G401.6 (cell line): Measurements from ENCODE around the gene GLI3.

Experiments used
- FAIRE-seq: peaks from 2 replicates; lab custom pipeline; 2012; peaks lifted over from hg19 to GRCh38; lab: Jason Lieb, UNC

Gene GLI3

DNA sequence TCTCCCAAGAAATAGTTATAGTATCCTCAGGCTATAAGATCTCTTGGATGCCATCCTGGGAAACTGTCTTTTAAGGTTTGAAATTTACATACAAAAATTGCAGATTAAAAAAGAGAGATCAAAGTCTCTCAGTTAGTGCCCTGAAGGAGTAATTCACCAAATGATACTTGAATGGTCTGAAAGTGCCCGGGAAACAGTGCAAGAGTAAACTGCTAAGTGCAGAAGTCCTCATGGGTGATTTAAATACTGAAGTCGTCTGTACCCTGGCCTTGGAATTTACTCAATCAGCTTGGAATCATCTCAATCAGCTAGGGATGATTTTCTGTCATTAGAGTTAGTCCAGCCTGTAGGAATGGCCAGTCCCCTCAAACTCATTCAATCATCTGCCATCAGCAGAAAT is 155.3 kb downstream of the GLI3 start:
- no peak for FAIRE-seq

DNA sequence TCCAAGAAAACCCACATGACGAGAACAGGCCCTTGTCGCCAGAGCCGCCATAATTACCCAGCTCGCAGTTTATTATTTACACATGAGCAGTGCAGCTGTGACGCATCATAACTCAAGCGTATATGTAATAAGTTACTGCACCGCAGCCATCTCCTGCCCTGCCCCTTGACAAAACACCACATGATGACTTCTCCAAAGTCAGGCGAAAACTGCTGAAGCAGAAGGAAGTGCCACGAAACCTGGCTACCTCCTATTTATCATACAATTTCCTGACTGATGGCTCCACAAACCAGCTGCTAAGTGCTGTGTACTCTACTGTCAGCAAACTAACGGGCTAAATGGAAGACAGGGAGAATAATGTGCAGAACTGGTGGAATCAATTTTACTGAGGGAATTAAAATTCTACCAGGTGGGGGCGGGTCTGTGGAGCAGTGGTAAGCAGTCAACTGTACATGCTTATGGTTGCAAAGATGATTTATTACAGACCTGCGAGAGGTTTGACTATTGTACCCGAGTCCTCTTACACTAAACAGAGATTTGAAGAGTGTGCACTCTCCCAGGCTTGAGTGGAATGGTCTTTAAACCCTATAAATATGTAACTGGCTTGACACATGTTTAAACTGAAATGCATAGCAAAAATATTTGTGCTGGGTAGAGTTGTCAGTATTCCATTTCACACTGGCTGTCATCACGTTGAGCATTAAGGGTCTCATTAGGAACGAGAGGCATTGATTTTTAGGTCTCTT is 156.0 kb downstream of the GLI3 start:
- no peak for FAIRE-seq

DNA sequence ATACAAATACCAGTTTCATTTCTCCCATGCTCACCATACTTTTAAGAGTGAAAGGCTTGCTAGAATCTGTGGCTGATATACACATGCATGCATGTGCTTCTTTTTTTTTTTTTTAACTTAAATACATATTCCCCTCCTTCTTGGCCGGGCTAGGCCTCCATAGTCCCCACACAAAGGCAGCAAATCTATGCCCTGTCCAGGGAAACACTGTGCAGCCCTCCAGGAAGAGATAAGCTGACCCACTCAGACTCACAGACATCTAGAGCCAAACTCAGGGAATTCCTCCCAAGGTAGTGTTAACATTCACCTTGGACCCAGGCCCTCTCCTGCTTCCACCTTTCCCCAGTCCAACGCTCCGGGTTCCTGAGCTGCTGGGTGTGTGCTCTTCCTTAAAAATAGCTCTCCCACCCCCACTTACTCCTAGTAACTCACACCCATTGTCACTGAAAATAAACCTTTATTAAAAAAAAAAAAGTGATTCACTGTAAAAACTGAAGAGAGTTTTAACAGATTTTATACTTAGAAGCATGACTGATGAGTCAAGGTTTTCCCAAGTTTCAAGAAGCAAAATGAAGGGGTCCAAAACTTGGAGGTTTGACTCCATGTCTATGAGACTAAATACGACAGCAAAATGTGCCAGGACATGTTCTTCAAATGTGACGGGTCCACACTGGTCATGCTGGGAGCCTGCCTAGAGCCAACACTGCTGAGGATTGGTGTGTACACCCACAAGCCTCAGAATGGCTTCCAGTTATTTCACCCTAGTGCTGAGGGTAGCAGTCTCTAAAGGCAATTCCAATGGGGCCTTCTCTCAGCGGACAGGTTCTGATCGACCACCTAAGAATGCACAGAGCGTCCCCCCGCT is 159.5 kb downstream of the GLI3 start:
- no peak for FAIRE-seq

DNA sequence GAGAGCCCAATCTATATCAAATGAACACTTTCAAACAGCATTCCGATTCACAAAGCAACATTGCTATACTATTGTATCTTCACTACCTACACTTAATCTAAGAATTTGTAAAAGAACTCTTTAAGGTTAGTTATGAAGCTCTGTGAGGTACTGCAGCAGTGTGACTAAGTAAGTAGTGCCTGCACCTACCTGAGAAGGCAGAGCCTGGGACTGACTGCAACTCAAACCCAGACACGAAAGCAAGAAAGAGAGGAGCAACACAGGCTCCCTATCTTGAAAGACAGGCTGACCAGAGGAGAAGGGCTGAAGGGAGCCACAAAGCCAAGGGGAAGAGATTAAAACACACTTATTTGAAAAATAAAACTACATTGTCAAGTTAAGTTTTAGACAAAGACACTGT is 160.1 kb downstream of the GLI3 start:
- no peak for FAIRE-seq

DNA sequence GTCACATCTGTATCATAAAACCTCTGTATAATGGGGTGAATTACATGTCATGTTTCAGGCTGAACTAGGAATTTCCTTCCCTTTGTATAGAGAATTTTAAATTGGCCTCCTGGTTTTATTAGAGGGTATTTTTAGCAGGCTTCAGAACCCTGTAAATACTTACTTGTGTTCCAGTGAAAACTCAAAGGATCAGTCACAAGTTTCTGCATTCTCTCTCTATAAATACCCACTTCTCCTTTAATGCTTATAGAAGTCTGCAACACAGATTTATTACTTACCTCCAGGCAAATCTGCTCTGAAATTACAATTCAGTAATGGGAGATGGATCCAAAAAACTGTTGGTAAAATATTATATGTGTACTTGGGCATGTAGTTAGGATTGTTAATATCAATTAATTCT is 161.6 kb downstream of the GLI3 start:
- no peak for FAIRE-seq

DNA sequence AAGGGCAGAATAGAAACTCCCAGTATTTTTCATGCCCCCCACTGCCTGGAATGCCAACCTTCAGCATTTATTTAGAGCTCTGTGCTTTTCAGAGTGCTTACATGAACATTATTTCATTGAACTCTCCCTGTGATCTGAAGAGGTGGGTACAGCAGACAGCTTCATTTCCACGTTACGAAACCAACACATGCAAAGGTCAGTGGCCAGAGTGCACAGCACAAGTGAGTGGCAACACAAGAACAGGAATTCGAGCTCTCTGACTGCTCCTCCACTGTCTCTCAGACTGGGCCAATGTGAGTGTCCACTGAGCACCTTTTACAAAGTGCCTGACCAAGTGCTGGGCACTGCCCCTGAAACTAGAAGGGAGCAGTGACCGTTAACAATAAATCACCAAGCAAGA is 162.9 kb downstream of the GLI3 start:
- FAIRE-seq, result no peak

DNA sequence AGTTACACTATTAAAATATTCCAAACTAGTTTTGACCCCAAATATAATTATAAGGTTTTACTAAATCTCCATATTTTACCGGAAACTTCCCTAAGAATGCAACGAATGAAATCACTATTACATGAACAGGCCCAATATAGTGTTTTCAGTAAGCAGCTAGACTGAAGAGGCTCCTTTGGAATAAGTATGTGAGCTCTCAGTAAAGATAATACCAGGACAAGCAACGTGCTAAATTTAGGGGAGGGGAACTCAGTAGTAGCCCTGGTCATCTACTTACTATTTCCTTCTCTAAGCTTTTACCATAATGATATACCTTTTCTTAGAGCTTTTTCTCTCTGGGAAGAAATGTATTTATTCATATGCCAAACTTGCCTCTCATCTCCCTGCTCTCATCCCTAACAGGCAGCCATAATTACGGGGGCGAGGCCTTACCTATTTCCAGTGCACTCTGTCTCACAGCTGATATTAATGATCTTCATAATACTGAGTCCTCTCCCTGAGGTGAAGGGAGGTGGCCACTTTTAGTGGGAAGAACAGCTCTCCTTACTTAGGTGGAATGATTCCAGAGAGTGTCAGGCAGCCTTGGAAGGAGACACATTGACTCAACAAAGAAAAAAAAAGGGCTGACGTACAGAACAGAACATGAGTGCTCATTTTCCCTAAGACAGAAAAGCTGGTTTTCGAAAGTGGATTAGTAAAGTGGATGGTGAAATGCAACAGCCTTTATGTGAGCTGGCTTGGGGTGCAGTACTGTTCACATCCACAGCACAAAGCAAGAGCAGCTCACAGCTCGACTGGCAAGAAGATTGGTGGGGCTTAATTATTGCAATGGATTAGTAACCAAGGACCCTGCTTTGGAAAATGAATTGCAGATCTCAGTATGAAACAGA is 165.4 kb downstream of the GLI3 start:
- no peak for FAIRE-seq

DNA sequence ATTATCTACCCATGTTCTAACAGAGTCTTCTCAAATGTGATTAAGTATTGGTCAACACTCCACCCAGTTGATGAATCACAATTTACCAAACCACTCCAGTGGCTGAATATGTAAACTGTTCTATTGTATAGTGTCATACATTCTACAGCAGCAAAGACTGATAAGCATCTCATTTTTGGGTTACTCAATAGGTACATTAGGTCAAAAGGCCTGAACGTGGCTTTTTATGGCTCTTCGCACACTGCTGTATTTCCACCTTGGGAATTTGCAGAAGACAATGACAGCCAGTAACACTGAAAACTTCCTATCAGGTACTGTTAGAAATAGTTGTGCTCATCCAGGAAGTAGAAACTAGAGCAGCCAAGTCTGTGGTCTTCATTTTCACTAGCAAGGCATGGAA is 166.9 kb downstream of the GLI3 start:
- no peak for FAIRE-seq

DNA sequence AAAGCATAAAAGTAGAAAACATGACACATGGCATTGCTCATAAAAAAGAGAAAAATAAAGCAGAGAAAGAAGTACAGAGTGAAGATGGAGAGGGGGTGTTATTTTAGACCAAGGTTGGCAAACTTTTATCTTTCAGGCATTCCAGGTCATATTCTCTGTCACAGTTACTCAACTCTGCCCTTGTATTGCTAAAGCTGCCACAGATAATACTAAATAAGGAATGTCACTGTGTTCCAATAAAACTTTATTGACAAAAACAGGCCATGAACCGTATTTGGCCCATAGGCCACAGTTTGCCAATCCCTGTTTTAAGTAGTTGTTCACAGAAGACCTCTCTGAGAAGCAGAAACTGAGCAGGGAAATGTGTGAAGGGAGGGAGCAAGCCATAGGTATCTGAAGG is 167.4 kb downstream of the GLI3 start:
- FAIRE-seq, result no peak

DNA sequence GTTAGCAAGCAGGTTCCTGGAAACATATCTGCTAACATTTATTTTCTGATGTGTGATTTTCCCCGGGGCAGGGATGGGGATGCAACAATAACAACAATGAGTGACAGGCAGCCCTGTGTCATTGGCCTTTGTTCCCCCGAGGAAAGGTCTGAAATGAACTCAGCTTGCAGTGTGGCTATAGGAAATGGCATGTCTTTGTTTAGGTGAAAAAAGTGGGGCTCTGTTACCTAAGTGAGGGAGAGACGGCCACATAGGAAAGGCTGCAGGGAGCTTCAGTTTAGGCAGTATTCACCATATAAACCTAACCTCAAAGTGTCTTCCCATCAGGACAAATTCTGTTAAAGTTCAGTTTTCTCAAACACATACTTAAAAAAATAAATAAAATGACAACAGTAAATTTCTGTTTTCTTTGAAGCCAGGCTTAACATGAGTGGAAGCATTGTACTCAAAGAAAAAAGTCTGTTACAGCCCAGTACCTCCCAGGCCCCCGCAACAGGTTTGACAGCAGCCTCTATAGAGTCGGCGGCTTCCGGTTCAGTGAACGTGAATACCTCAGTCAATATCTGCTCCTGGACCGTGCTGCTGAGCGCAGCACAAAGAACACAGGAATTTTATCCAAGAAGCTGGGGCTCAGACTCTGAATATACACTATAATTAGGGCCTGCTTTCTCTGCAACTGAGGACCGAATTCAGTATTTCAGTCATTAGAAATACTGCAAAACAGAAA is 168.3 kb downstream of the GLI3 start:
- no peak for FAIRE-seq

DNA sequence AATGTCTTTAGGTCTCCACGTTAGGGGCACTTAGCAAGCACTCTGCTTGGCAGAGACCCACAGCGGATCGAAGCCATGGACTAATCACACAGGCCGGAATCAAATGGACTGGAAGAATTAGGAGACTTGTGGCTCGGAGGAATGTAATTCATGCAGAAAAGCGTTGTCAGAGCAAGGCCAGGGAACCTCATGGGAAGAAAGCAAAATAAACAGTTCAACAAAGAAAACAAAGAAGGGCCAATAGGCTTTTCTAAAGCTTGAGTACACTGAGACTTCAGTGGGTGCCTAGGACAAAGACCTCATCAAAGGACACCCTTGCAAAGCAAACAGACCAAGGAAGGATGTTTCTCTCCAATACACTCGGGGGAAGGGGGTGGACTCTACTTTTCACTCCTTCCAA is 171.1 kb downstream of the GLI3 start:
- FAIRE-seq, result no peak

DNA sequence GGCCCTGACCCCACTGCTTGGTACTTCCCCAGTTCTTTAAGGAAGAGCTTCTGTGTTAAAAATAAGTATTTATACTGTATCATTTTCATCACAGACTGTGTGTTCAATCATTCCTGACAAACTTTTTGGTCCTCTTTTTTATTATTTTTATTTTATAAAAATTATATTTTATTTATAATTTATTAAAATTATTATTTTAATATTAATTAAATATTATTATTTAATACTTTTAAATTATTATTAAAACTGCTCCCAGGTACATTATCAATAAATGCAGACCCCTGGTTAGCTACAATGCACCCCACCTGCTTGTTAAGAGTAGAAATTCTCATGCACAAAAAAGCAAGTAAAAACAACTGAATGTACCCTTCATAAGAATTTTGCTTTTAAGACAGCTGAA is 172.0 kb downstream of the GLI3 start:
- no peak for FAIRE-seq

DNA sequence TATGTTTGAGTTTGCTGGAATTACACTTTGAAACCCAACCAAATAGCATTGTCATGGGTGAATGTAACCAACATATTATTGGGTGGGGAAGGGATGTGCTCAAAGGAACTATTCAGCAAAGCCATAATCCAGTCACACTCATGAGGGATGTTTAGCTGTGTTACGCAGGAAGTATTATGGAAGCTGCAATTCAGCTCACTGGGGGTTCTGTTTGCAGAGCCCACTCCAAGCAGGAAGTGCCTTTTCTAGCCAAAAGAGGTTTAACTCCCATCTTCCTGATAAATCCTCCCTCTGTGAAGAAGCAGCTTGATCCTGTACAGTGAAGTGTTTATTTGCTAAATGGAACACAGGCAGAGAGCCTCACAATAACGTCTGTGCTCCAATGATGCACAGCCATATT is 172.5 kb downstream of the GLI3 start:
- FAIRE-seq, result no peak

DNA sequence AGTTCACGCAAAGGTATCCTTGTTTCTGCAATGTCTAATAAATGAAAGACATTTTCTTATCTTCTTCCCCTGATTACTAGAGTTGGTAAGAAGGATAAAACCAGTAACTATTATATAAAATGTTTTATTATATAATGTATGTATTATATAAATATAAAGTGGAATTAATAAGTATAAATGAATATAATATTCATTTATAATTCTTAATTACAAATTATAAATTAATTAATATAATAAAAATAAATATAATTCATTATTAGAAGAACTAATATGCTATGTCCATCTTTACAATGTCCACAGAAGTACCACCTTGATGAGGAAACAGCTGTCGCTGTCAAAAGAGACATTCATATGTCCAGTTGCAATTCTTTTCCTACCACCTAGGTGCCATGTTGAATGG is 177.7 kb downstream of the GLI3 start:
- FAIRE-seq, result peak; percentile 82

DNA sequence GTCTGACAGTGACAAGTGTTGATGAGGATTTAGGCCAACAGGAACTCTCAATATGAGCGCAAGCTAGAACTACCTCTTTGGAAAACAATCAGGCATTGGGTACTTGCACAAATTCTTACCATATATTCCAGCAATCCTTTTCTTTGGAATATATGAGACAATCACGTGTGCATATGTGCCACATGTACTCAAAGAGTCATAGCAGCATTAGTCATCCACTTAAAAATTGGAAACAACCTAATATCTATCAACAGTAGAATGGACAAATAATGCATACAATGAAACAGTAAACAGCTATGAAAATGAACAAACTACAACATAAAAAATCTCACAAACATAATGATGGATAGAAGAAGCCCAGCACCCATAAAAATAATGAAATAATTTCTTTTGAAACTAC is 179.7 kb downstream of the GLI3 start:
- no peak for FAIRE-seq

DNA sequence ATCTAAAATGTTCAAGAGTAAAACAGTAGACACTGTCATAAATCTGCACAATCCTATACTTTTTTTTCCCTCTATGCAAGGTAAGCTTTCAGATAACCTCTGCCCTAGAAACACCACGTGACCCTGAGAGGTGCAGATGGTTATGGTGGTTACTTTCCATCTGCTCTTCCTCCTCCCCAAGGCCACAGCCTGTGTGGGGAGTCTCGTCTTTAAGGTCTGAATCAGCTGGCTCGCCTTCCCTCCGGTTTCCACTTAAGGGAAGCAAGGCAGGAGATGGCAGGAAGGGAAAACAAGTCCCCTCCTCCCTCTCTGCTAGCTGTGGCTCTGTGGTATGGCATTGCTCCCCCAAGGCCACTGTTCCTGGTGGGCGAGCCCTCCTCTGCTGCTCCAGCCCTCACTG is 181.8 kb downstream of the GLI3 start:
- FAIRE-seq, result no peak

DNA sequence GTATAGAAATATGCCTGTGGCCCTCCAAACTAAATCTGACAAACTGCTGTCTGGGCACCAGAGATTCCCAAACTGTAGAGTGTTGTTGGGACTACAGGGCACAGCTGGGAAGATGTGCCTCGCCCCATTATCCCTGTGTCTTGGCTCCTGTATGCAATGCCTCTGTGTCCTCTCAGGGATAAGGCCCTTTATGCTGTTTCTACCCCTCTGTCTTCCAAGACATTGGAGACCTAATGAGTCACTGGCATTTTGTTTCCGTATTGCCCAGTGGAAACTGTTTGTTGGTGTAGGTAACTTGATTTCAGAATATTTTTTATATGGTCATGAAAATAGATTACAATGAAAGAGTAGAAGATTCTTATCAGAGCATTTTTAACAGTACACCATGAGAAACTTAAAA is 183.2 kb downstream of the GLI3 start:
- FAIRE-seq, result no peak

DNA sequence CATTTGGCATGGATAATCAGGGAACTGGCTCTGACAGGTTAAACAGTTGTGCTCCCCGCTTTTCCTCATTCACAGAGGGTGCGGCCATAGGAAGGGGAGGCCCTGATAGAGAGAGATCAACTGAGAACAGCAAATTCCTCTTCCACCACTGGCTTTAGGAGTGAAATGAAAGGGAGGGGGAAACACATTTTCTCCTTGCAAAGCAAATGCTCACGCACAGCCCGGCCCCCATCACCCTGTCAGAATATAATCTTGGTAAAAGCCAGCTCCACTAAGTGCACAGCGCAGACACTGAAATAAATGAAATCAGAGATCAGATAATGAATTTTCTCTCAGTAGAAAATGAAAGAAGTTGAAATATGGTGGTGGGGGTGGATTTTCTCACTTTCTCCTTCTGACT is 187.2 kb downstream of the GLI3 start:
- FAIRE-seq, result no peak

DNA sequence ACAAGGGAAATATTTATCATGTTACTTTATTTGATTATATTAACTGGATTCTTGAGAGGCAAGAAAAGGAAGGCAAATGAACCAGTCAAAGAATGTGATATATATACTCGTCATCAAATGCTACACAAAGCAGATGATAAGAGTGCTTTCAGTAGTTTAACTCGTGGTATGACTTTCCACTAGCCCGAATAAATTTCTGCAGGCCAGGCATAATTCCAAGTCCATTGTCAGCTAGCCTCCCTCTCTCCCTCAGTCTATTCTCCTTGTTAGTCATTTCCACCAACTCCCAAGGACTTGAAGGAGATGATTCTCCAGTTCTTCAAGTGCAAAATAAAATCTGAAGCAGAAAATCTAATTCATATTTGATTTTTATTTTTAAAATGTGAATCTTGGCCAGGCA is 190.5 kb downstream of the GLI3 start:
- no peak for FAIRE-seq

DNA sequence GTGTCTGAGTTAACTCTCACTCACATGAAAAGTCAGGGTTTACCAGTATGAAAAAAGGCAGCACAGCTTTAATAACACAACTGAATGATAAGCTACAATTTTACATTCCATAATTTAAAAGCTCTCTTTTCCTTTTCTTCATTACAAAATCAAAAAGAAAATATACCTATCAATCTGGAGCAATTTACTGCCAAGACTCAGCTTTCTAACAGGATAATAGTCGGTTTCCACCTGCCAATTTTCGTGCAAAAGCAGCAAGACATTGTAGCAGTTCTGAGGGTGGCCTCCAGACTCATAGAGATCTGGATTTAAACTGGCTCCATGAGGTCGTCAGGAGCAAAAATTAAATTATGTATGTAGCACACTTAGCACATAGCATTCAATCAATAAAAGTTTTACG is 191.0 kb downstream of the GLI3 start:
- FAIRE-seq, result no peak

DNA sequence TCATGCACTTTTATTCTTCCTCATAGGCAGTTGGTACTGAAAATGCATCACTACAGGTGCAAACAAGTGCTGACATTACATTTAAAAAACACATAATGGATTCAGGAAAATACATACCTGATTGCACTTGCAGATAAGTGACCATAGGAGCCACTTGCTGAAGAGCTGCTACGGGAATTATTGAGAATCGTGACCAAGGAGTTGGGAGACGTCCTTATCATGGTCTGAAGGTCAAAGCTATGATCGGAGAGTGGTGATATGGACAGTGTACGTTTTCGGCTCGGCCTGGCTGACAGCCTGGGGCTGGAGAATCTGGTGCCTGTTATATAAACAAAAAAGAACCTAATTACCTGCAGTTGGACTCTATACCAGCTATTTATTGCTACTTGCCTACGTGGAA is 197.1 kb downstream of the GLI3 start:
- no peak for FAIRE-seq

DNA sequence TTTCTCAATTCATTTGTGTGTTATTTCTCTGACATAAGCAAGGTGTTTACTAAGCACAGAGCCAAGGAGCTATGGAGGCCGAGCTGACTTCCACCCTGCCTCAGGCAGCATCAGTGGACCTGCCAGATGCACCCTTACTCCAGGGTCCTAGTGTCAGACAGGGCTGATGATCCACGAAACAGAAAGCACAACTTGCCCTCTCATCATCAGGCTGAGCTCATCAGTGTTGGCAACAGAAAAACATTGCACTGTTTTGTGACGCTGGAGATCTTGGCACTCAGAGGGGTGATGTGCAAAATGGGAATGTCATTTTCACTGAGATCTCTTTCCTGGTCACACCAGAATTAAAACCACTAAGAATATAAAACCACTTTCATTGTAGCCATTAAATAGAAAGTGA is 201.8 kb downstream of the GLI3 start:
- FAIRE-seq, result no peak
